Stimulated activated CD4-positive, alpha-beta T cell treated with anti-CD3 and anti-CD28 coated beads, Interleukin-12 subunit alpha, Interleukin-12 subunit beta, amount 100 ng/mL, for 48 hours (primary cell): ENCODE data around the gene DESI2.

Source experiments
- DNase-seq, 3 donors: peaks; one replicate each; pipeline ENCODE4 v3.0.0-alpha.2; 2020; ENCODE audit warnings: low read depth in 2 of 3, low spot score in 1 of 3

The DESI2 gene

DNA sequence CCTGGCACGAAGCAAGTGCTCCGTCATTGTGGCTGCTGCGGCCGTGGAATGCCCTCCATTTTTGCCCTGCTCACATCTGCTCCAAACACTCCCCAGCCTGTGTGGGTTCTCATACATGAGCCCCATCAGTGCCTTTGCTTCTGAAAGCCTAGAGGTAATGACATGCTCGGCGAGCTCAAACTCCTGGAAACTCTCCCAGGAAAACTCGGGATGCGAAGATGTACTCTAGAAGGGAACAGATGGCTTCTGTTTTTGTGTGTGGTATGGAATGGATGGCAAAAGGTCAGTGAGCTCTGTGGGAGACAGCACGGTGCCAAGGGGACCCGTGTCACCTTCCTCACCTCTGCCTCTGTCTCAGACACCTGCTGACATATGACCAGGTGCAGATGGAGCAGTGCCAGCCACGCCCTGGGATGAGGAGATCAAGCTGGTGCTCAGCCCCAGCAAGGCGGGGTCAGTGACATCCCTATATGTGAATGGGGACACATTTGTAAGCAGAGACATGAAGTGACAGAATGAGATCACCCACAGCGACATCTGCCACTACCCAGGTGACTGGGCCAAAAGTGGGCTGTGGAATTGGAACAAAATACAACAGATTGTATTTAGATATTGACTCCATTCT lies 98.5 kb downstream of the DESI2 start:
- no peak for DNase-seq

GRCh38 chr1:244755673-244756072 lies 102.7 kb downstream of the DESI2 start:
- DNase-seq: no peak

GRCh38 chr1:244757091-244757939 lies 104.4 kb downstream of the DESI2 start:
- no peak for DNase-seq
